ENCODE measurements around the gene C6. TPM values are rescaled to one million over a fixed set of nuclear protein-coding genes. Genes with fewer than 3 reads are reported as not detected.

The C6 gene
- total RNA-seq, 1 donor from 2014 or later, result 9.8 TPM

- Histone ChIP-seq H3K4me3 (no peak overlapping the region), H3K27ac (no peak overlapping the region), H3K27me3 (ENCODE audit: low read depth) (no peaks in the 10 kb centered on the region), H3K4me1 (no peaks in the 10 kb centered on the region), H3K36me3 (no peaks in the 10 kb centered on the region), H3K9me3 (no peaks in the 10 kb centered on the region)
- no peak for DNase-seq
- ATAC-seq, result no peak
- intact Hi-C loops (cut with DNase I), result no loop called here
- TF ChIP-seq, protein P1, sequence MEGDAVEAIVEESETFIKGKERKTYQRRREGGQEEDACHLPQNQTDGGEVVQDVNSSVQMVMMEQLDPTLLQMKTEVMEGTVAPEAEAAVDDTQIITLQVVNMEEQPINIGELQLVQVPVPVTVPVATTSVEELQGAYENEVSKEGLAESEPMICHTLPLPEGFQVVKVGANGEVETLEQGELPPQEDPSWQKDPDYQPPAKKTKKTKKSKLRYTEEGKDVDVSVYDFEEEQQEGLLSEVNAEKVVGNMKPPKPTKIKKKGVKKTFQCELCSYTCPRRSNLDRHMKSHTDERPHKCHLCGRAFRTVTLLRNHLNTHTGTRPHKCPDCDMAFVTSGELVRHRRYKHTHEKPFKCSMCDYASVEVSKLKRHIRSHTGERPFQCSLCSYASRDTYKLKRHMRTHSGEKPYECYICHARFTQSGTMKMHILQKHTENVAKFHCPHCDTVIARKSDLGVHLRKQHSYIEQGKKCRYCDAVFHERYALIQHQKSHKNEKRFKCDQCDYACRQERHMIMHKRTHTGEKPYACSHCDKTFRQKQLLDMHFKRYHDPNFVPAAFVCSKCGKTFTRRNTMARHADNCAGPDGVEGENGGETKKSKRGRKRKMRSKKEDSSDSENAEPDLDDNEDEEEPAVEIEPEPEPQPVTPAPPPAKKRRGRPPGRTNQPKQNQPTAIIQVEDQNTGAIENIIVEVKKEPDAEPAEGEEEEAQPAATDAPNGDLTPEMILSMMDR (IDR thresholded peaks at IDR 0.05), result no peak
Measured at GRCh38 chr5:41151564-41151963, 61.8 kb downstream of the C6 start.

DNA sequence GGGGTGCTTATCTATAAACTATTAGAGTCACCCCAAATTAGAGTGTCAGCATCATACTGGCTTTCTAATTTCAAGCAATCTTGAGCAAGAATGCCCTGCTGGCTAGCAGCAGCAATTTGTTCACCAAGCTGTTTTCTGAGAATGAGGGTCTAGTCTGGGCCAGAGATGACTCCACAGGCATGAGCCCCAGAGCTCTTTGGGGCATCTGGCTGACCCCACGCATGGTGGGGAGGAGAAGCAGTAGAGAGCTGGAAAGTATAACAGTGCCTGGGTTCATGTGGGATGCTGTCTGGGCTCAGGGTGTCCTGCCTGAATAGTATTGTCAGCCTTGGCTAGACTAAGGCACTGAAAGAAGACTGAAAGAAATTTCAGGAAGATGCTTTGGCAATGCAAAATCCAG is 64.9 kb downstream of the C6 start:
- H3K4me1 ChIP-seq, result no peaks in the 10 kb centered on the region
- H3K27me3 ChIP-seq (ENCODE audit: low read depth), result no peaks in the 10 kb centered on the region
- no peak overlapping the region for H3K4me3 ChIP-seq
- intact Hi-C loops (cut with DNase I), result no loop called here
- no peaks in the 10 kb centered on the region for H3K9me3 ChIP-seq
- H3K36me3 ChIP-seq, result no peaks in the 10 kb centered on the region
- DNase-seq, result no peak
- no peak overlapping the region for H3K27ac ChIP-seq
- no peak for ATAC-seq
- TF ChIP-seq, protein P1 (IDR thresholded peaks at IDR 0.05), result no peak

GRCh38 chr5:41145306-41145705 is 68.0 kb downstream of the C6 start:
- intact Hi-C loops (cut with DNase I), result no loop called here
- Histone ChIP-seq H3K4me1 (no peaks in the 10 kb centered on the region), H3K4me3 (no peak overlapping the region), H3K36me3 (no peaks in the 10 kb centered on the region), H3K27ac (no peak overlapping the region), H3K9me3 (no peaks in the 10 kb centered on the region), H3K27me3 (ENCODE audit: low read depth) (no peaks in the 10 kb centered on the region)
- no peak for DNase-seq
- TF ChIP-seq, protein P1 (IDR thresholded peaks at IDR 0.05), result no peak
- no peak for ATAC-seq

DNA sequence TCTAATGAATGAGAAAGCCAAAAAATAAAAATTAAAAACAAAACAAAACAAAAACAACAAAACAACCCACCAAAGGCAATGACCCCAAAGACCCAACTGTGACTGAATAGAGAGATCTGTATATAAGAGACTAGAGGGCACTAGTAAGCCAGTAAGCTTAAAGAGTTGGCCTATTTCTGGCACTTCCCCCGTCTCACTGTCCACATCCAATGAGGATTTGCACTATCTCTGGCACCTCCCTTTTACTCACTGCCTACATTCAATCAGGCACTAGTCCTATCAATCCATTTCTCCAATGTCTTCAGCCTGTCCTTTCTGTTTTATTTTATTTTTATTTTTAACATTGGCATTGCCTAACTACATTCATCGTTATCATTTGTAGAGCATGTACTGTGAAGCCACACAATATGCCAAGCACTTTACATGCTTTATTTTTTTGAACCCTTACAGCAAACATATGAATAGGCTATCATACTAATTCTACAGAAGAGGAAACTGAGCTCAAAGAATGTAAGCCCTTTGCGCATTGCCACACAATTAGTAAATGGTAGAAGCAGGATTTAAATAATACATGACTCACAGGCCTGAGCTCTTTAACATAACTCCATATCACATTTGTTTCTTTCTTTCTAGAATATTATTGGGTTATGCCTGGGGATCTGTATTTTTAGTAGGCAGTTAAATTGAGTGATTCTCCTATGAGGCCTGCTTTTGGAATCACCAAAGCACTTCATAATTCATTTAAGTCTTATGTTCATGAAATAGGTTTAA is 70.0 kb downstream of the C6 start:
- intact Hi-C loops (cut with DNase I), result no loop called here
- DNase-seq, result no peak
- no peak for ATAC-seq
- Histone ChIP-seq H3K27ac (no peak overlapping the region), H3K36me3 (no peaks in the 10 kb centered on the region), H3K4me3 (no peak overlapping the region), H3K9me3 (no peaks in the 10 kb centered on the region), H3K4me1 (no peaks in the 10 kb centered on the region), H3K27me3 (ENCODE audit: low read depth) (no peaks in the 10 kb centered on the region)
- TF ChIP-seq, protein P1 (IDR thresholded peaks at IDR 0.05), result no peak

DNA sequence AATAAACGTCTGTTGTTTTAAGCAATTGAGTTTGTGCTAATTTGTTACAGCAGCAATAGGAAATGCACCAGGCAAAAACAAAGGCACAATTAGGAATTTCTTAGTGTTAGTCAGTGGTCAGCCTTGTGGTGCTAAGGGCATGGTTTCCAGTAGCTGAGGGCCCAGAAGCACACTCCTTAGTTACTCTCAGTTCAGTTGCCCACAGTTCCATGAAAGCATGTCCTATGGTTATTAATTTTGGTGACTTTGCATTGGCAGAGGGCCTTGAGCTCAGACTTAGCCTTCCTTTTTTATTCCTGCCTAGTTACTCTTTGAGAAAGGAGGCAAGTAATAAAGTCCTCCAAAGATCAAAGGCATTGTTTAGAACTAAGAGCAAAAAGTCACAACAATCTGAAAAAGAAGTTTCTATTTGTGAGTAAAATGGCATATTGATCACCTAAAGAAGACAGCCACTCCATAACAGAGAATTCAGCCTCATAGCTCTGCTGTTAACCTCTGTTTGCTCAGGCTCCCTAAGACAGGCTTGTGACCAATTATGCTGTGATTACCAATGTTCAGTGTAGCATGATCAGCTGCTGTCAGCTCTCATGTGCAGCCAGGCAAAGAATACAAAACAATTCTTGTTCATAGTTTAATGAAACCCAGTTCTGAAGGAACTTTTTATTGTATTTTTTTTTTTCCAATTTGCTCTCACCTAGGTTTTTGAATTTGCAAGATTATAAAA is 85.2 kb downstream of the C6 start:
- Histone ChIP-seq H3K4me1 (no peaks in the 10 kb centered on the region), H3K27me3 (ENCODE audit: low read depth) (no peaks in the 10 kb centered on the region), H3K27ac (no peak overlapping the region), H3K36me3 (no peaks in the 10 kb centered on the region), H3K4me3 (no peak overlapping the region), H3K9me3 (no peaks in the 10 kb centered on the region)
- TF ChIP-seq, protein P1 (IDR thresholded peaks at IDR 0.05), result no peak
- DNase-seq, result no peak
- ATAC-seq, result no peak
- intact Hi-C loops (cut with DNase I), result no loop called here

Measured in lower lobe of right lung (tissue), 2 donors.